ENCODE data around the gene APELA. TPM values are rescaled to one million over a fixed set of nuclear protein-coding genes. Genes with fewer than 3 reads are reported as not detected.

APELA gene, protein sequence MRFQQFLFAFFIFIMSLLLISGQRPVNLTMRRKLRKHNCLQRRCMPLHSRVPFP
- 1 to 10 TPM in 1 of 4 donors, not detected in 3; 1.9 TPM for polyA plus RNA-seq
- long read RNA-seq, donor 1, partial matches to known transcripts: 0 of 6 reads
- long read RNA-seq, donor 1, other reads (novel, unspliced or antisense): 0 of 6 reads
- long read RNA-seq, donor 2: 0 reads
- long read RNA-seq, donor 3: 0 reads
- long read RNA-seq, donor 4: 0 reads
- long read RNA-seq, donor 5, partial matches to known transcripts: 0 of 1 reads
- long read RNA-seq, donor 5, other reads (novel, unspliced or antisense): 0 of 1 reads
- long read RNA-seq, donor 6: 0 reads
- long read RNA-seq, donor 7: 0 reads
- long read RNA-seq, donor 8: 0 reads
- long read RNA-seq, donor 9: 0 reads
- long read RNA-seq, donor 10, partial matches to known transcripts: 0 of 2 reads
- long read RNA-seq, donor 10, other reads (novel, unspliced or antisense): 0 of 2 reads

DNA sequence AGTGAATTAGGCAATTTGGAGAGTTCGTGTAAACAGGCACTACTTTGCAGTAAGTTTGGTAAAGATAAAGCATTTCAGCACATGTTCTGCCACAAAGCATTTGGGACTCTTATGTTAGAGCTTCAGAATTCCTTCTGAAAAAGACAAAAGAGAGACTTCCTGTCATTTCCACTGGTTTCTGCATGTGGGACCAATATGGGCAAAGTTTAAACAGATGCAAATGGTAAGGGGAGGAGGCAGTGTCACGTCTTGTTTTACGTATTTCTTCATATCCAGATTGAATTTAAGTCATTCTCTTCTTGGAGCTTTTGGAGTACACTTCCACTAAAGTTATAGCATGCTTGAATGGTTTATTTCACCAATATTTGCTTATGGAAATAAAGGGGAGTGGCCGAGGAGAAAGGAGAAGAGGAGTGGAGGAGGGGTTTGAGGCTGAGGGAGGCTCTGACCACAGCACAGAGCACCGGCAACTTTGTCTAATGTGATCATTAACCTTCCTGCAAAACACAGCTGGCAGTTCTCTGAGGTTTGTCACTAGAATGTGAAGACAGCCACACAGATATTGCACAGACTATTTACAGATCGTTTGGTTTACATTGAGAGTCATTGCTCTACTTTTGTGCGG, at the start of gene APELA:
TSS of gene APELA (plus strand) at position 479 of the 625 bp plus-strand sequence. CDS start 154 bp downstream, outside the sequence.
- DNase-seq (peak; percentile 2 to 39), FAIRE-seq (no peak)
- Histone ChIP-seq H3K9me3 (ENCODE audit: control insufficient read depth in 2 of 2, insufficient read depth in 1 of 2, low read depth in 1 of 2, low read length in 1 of 2) (no peaks in the 10 kb centered on the region), H3K27me3 (ENCODE audit: control insufficient read depth in 3 of 3, insufficient read depth in 3 of 3, low read length in 3 of 3) (no peaks in the 10 kb centered on the region), H3K4me1 (ENCODE audit: control insufficient read depth in 3 of 3, insufficient read depth in 2 of 3, low read depth in 1 of 3, low read length in 2 of 3) (no peaks in the 10 kb centered on the region), H3K36me3 (ENCODE audit: control insufficient read depth in 3 of 3, insufficient read depth in 2 of 3, low read depth in 1 of 3, low read length in 3 of 3) (no peaks in the 10 kb centered on the region), H3K4me3 (ENCODE audit: low read depth in 1 of 3, low read length in 3 of 3) (peak within 1 kb of the TSS in 1 of 3 donors; percentile 13), H3K27ac (ENCODE audit: low read depth in 1 of 3, low read length in 2 of 3) (no peak within 1 kb of the TSS)
- WGBS, 3 donors: 13 to 20% (median 15%) methylated on average over 7 of the region's 7 CpGs

DNA sequence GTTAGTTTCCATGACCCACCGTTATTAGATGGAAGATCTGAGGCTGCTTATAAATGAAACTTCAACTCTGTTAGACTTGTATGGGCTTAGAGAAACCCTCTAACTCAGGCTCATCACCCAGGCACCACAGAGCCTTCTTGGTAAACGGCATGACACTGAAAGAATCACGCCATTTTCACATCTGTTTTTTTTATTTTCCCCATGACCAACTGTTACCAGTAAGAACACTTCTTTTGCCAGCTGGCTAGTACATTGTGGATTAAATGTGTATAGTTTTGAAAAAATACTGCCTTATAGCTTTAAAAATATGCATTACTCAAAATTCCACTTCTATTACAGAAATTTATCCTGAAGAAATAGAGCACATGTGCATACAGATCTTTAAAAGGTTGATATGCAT, 48.0 kb upstream of the APELA start:
- Histone ChIP-seq H3K4me3 (ENCODE audit: low read depth in 1 of 3, low read length in 3 of 3) (no peak overlapping the region), H3K4me1 (ENCODE audit: control insufficient read depth in 3 of 3, insufficient read depth in 2 of 3, low read depth in 1 of 3, low read length in 2 of 3) (no peaks in the 10 kb centered on the region), H3K27ac (ENCODE audit: low read depth in 1 of 3, low read length in 2 of 3) (no peak overlapping the region), H3K36me3 (ENCODE audit: control insufficient read depth in 3 of 3, insufficient read depth in 2 of 3, low read depth in 1 of 3, low read length in 3 of 3) (no peaks in the 10 kb centered on the region), H3K9me3 (ENCODE audit: control insufficient read depth in 2 of 2, insufficient read depth in 1 of 2, low read depth in 1 of 2, low read length in 1 of 2) (no peaks in the 10 kb centered on the region), H3K27me3 (ENCODE audit: control insufficient read depth in 3 of 3, insufficient read depth in 3 of 3, low read length in 3 of 3) (peaks cover 0 to 2% (median 0%) of the 10 kb centered on the region in 3 donors)
- 71 to 93% (median 81%) methylated on average over 3 of the region's 3 CpGs for WGBS, 3 donors
- no peak for FAIRE-seq
- DNase-seq: no peak

DNA sequence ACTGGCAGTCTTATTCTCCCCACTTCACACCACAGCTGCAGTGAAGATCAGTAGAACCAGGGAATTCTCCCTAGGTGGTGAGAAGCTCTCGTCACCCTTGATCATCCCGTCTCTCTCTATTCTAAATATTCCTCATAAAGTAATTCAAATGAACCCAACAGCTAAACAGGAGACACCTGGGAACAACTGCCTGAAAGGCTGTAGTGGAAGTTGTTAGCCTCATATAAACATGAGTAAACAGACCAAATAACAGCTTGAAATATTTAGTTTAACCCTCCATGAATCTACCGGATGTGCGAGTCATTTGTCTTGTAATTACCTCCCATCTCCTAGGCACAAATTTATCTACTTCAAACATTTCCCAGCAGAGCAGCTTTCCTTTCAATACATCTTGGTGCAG, 30.4 kb upstream of the APELA start:
- no peak overlapping the region for H3K27ac ChIP-seq (ENCODE audit: low read depth in 1 of 3, low read length in 2 of 3)
- H3K4me1 ChIP-seq (ENCODE audit: control insufficient read depth in 3 of 3, insufficient read depth in 2 of 3, low read depth in 1 of 3, low read length in 2 of 3): no peaks in the 10 kb centered on the region
- no peak overlapping the region for H3K4me3 ChIP-seq (ENCODE audit: low read depth in 1 of 3, low read length in 3 of 3)
- no peaks in the 10 kb centered on the region for H3K9me3 ChIP-seq (ENCODE audit: control insufficient read depth in 2 of 2, insufficient read depth in 1 of 2, low read depth in 1 of 2, low read length in 1 of 2)
- H3K36me3 ChIP-seq (ENCODE audit: control insufficient read depth in 3 of 3, insufficient read depth in 2 of 3, low read depth in 1 of 3, low read length in 3 of 3): no peaks in the 10 kb centered on the region
- FAIRE-seq: no peak
- H3K27me3 ChIP-seq (ENCODE audit: control insufficient read depth in 3 of 3, insufficient read depth in 3 of 3, low read length in 3 of 3): no peaks in the 10 kb centered on the region
- WGBS, 3 donors: 46 to 61% (median 58%) methylated on average over 4 of the region's 4 CpGs
- DNase-seq: peak in 1 of 2 donors; percentile 6

DNA sequence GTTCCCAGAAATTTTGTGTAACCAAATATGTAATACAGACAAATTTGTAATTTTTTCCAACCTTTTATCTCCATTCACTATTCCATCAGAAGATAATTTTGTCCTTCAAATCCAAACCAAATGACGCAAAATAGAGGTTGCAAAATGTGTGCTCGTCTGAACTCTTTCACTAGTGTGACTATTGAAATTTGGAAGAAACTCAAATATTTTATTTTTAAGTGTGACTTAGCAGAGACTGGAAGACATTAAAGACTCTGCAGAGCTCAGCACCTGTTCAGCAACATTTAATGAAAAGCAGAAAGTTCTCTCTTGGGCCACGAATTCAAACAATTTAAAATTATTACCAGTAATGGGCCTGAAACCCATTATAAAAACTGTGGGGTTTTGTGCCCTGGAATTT, 30.0 kb upstream of the APELA start:
- H3K9me3 ChIP-seq (ENCODE audit: control insufficient read depth in 2 of 2, insufficient read depth in 1 of 2, low read depth in 1 of 2, low read length in 1 of 2): no peaks in the 10 kb centered on the region
- no peaks in the 10 kb centered on the region for H3K36me3 ChIP-seq (ENCODE audit: control insufficient read depth in 3 of 3, insufficient read depth in 2 of 3, low read depth in 1 of 3, low read length in 3 of 3)
- H3K4me1 ChIP-seq (ENCODE audit: control insufficient read depth in 3 of 3, insufficient read depth in 2 of 3, low read depth in 1 of 3, low read length in 2 of 3): no peaks in the 10 kb centered on the region
- no peak overlapping the region for H3K4me3 ChIP-seq (ENCODE audit: low read depth in 1 of 3, low read length in 3 of 3)
- 64 to 70% (median 68%) methylated on average over 3 of the region's 3 CpGs for WGBS, 3 donors
- no peaks in the 10 kb centered on the region for H3K27me3 ChIP-seq (ENCODE audit: control insufficient read depth in 3 of 3, insufficient read depth in 3 of 3, low read length in 3 of 3)
- H3K27ac ChIP-seq (ENCODE audit: low read depth in 1 of 3, low read length in 2 of 3): no peak overlapping the region
- DNase-seq: no peak
- FAIRE-seq: no peak

DNA sequence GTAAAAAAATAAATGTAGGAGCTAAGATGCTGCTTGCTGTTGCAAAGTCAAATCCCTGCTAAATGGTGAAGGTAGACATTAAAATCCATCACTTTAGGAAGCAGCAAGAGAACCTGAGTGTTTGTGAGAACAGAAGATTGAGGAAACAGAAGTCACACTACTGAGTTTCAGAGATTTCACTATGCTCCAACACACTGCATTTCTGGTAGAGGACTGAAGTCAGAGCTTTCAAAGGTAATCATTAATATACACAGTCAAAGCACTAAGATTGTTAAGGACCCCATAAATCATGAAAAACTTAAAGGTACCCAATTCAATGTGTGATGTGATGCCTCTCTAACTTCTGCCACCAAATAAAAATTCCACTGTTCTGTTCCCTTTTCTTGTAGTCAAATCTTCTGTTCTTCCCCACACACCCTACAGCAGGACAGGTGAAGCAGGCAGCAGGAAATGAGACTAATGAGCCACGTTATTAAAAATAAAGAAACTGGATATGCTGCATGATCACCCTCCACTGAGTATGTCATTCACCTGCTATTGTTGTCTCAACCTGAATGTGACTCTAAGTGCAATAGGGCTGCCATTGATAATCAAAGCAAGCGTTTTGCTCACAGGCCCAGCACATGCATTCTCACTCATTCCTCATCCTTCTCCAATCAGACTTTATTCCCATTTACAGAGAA, 28.9 kb upstream of the APELA start:
- DNase-seq (no peak), FAIRE-seq (no peak)
- H3K9me3 ChIP-seq (ENCODE audit: control insufficient read depth in 2 of 2, insufficient read depth in 1 of 2, low read depth in 1 of 2, low read length in 1 of 2): no peaks in the 10 kb centered on the region
- H3K4me1 ChIP-seq (ENCODE audit: control insufficient read depth in 3 of 3, insufficient read depth in 2 of 3, low read depth in 1 of 3, low read length in 2 of 3): no peaks in the 10 kb centered on the region
- no peaks in the 10 kb centered on the region for H3K27me3 ChIP-seq (ENCODE audit: control insufficient read depth in 3 of 3, insufficient read depth in 3 of 3, low read length in 3 of 3)
- 30 to 53% (median 39%) methylated on average over 2 of the region's 2 CpGs for WGBS, 3 donors
- H3K27ac ChIP-seq (ENCODE audit: low read depth in 1 of 3, low read length in 2 of 3): no peak overlapping the region
- no peak overlapping the region for H3K4me3 ChIP-seq (ENCODE audit: low read depth in 1 of 3, low read length in 3 of 3)
- H3K36me3 ChIP-seq (ENCODE audit: control insufficient read depth in 3 of 3, insufficient read depth in 2 of 3, low read depth in 1 of 3, low read length in 3 of 3): no peaks in the 10 kb centered on the region

DNA sequence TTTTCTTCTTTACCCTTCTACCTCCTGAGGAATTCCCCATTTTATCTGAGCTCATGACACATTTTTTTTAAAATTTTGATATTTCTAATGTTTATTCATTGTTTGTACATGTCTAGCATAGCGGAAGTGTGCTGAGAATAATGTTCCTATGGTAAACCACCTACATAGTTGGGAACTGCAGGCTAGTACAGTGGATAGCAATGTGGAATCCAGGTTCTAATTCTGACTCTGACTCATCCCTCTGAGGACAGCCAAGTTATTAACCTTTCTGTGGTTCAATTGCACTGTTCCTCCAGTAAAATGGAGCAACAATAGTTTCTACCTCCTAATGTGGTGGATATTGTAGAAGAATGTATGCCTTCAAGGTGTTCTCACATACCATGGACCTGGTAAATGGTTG, 20.6 kb upstream of the APELA start:
- Histone ChIP-seq H3K27me3 (ENCODE audit: control insufficient read depth in 3 of 3, insufficient read depth in 3 of 3, low read length in 3 of 3) (no peaks in the 10 kb centered on the region), H3K36me3 (ENCODE audit: control insufficient read depth in 3 of 3, insufficient read depth in 2 of 3, low read depth in 1 of 3, low read length in 3 of 3) (no peaks in the 10 kb centered on the region), H3K4me1 (ENCODE audit: control insufficient read depth in 3 of 3, insufficient read depth in 2 of 3, low read depth in 1 of 3, low read length in 2 of 3) (no peaks in the 10 kb centered on the region), H3K27ac (ENCODE audit: low read depth in 1 of 3, low read length in 2 of 3) (no peak overlapping the region), H3K9me3 (ENCODE audit: control insufficient read depth in 2 of 2, insufficient read depth in 1 of 2, low read depth in 1 of 2, low read length in 1 of 2) (no peaks in the 10 kb centered on the region), H3K4me3 (ENCODE audit: low read depth in 1 of 3, low read length in 3 of 3) (no peak overlapping the region)
- WGBS, 3 donors: 88 to 100% (median 96%) methylated on average over 1 of the region's 1 CpG
- no peak for DNase-seq
- FAIRE-seq: no peak

DNA sequence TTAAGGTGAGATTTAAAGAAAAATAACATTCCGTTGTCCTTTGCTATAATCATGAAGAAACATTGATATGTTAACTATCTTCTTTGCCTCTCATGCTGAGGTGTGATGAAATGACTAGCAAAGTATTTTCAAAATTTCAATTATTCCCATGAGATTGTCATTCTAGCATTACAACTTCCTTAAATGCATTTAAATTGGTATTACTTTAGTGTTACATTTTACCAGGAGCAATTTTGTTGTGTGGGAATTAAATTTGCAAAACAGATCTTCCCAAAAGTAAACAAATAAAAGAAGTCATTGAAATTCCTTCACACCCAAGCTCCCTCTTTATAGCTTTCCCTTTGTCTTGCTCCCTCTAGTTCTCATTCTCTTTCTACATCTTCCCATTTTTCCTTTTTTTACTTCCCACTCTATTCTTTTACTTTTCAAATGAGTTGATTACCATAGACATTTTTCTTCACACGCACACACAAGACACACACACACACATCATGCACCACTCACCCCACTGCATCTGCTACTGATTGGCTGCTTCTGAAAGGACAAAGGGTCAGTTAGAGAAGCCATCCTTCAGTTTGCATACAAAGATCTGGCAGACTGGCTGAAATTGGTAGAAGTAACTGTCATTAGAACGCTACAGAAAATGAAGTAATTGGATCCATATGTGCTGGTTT, 10.0 kb upstream of the APELA start:
- FAIRE-seq: no peak

DNA sequence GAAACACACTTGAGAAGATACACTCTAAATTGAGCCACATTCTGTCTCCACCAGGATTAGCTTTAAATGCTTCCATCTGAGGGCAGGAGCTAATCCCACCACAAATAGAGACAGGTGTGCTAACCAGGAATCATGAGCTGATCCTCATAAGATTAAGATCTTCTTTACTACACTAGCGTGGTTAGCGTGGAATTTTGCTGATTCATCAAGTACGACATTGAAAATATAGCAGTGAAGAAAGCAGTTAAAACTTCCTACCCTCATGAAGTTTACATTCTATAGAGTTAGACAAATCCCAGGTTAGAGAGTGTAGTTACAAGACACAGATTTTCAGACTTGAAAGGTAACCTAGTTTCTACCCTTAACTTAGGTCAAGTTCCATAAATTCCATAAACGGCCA, 5.3 kb upstream of the APELA start:
- WGBS, 3 donors: 74 to 89% (median 85%) methylated on average over 4 of the region's 4 CpGs
- no peak for FAIRE-seq
- no peak for DNase-seq
- H3K4me1 ChIP-seq (ENCODE audit: control insufficient read depth in 3 of 3, insufficient read depth in 2 of 3, low read depth in 1 of 3, low read length in 2 of 3): no peaks in the 10 kb centered on the region
- no peaks in the 10 kb centered on the region for H3K36me3 ChIP-seq (ENCODE audit: control insufficient read depth in 3 of 3, insufficient read depth in 2 of 3, low read depth in 1 of 3, low read length in 3 of 3)
- H3K9me3 ChIP-seq (ENCODE audit: control insufficient read depth in 2 of 2, insufficient read depth in 1 of 2, low read depth in 1 of 2, low read length in 1 of 2): no peaks in the 10 kb centered on the region
- H3K27me3 ChIP-seq (ENCODE audit: control insufficient read depth in 3 of 3, insufficient read depth in 3 of 3, low read length in 3 of 3): no peaks in the 10 kb centered on the region
- no peak overlapping the region for H3K4me3 ChIP-seq (ENCODE audit: low read depth in 1 of 3, low read length in 3 of 3)
- H3K27ac ChIP-seq (ENCODE audit: low read depth in 1 of 3, low read length in 2 of 3): no peak overlapping the region

More for the DNA sequence above, 10.0 kb upstream of the APELA start:
- no peak overlapping the region for H3K27ac ChIP-seq (ENCODE audit: low read depth in 1 of 3, low read length in 2 of 3)
- no peak overlapping the region for H3K4me3 ChIP-seq (ENCODE audit: low read depth in 1 of 3, low read length in 3 of 3)
- H3K36me3 ChIP-seq (ENCODE audit: control insufficient read depth in 3 of 3, insufficient read depth in 2 of 3, low read depth in 1 of 3, low read length in 3 of 3): no peaks in the 10 kb centered on the region
- no peak for DNase-seq
- no peaks in the 10 kb centered on the region for H3K9me3 ChIP-seq (ENCODE audit: control insufficient read depth in 2 of 2, insufficient read depth in 1 of 2, low read depth in 1 of 2, low read length in 1 of 2)
- H3K4me1 ChIP-seq (ENCODE audit: control insufficient read depth in 3 of 3, insufficient read depth in 2 of 3, low read depth in 1 of 3, low read length in 2 of 3): no peaks in the 10 kb centered on the region
- no peaks in the 10 kb centered on the region for H3K27me3 ChIP-seq (ENCODE audit: control insufficient read depth in 3 of 3, insufficient read depth in 3 of 3, low read length in 3 of 3)
- 20 to 25% (median 20%) methylated on average over 3 of the region's 3 CpGs for WGBS, 3 donors
